VCaP (cell line): ENCODE data around the gene SFRP4.

Experiments used
- H3K27ac ChIP-seq: fragments of 450-650 bp; 2 replicates; pipeline ENCODE4 v1.5.1; 2017
- TF ChIP-seq, protein P1 (sequence below): fragments of 450-650 bp; conservative IDR thresholded peaks from 2 replicates; pipeline ENCODE4 v1.5.1; 2017; ENCODE audit warnings: mild to moderate bottlenecking, moderate library complexity

The SFRP4 gene

DNA sequence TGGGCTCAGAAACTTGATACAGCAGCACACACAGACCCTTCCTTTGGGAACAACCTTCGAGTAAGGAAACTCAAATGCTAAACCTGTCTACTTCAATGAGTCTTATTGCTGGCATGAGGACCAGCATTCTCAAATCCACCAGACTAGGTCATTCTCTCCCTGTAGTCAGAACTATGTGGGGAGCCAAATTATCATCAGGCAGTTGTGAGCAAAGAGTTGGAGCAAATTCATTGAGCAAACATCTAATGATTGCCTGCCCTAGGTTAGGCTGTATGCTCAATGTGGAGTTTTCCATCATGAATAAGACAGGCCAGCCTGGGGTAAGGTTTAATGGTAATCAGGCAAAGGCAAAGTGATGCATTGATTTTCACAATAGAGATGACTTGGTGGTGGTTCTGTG, 7.4 kb upstream of the SFRP4 start:
- H3K27ac ChIP-seq: no peak overlapping the region
- TF ChIP-seq, protein P1, sequence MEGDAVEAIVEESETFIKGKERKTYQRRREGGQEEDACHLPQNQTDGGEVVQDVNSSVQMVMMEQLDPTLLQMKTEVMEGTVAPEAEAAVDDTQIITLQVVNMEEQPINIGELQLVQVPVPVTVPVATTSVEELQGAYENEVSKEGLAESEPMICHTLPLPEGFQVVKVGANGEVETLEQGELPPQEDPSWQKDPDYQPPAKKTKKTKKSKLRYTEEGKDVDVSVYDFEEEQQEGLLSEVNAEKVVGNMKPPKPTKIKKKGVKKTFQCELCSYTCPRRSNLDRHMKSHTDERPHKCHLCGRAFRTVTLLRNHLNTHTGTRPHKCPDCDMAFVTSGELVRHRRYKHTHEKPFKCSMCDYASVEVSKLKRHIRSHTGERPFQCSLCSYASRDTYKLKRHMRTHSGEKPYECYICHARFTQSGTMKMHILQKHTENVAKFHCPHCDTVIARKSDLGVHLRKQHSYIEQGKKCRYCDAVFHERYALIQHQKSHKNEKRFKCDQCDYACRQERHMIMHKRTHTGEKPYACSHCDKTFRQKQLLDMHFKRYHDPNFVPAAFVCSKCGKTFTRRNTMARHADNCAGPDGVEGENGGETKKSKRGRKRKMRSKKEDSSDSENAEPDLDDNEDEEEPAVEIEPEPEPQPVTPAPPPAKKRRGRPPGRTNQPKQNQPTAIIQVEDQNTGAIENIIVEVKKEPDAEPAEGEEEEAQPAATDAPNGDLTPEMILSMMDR: no peak

DNA sequence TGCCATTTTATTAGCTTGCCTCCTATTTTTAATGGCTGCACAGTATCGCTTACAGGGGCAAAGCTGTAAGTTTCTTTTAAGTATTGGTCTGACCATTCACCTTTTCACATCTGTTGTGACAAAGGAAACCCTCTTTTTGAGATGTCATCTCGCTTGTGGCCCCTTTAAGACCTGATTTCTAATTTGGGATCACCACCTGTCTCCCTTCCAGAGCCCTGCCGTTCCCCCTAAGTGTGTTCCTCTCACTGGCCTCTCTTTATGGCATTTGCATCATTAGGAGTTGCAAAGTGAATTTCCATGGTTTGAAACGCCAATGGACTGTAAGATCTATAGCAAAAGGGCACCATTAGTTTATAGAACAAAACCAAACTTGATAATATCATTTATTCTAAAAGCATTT, 5.3 kb upstream of the SFRP4 start:
- peak overlapping the region; percentile 97 for H3K27ac ChIP-seq

DNA sequence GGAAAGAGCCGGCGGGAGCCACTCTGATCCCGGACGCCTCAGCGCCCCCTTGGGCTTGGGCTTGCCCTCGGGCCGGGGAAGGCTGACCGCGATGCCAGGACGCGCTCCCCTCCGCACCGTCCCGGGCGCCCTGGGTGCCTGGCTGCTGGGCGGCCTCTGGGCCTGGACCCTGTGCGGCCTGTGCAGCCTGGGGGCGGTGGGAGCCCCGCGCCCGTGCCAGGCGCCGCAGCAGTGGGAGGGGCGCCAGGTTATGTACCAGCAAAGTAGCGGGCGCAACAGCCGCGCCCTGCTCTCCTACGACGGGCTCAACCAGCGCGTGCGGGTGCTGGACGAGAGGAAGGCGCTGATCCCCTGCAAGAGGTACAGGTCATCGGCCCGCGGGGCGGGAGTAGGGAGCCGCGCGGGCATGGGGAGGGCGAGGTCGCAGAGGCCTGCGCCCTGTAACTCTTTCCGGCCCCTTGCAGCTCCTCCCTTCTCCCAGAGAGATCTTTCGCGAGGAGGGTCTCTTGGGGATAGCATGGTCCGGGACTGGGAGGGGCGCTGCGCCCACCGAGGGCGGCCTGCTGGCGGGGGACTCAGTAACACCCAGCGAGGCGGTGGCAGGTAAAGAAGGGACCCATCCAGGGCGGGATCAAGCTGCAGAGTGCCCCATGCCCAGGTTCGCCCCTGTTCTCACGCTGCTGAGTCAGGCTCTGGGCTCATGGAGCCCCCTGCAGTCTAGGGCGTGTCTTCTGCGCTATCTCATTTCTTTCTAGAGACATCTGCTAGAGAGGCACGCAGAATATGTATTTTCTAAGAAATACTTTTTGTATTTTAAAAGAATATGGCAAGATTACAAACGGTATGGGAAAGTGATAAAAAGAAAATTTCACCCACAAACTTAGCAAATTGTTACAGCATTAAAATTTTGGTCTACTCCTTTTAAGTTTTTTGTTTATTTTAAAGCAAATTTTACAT, 4.5 kb upstream of the SFRP4 start:
- TF ChIP-seq, protein P1: peak; percentile 30; the same call in 1 of the 2 replicates
- H3K27ac ChIP-seq: peak overlapping the region; percentile 97

More for the DNA sequence above, 5.3 kb upstream of the SFRP4 start:
- TF ChIP-seq, protein P1: no peak

DNA sequence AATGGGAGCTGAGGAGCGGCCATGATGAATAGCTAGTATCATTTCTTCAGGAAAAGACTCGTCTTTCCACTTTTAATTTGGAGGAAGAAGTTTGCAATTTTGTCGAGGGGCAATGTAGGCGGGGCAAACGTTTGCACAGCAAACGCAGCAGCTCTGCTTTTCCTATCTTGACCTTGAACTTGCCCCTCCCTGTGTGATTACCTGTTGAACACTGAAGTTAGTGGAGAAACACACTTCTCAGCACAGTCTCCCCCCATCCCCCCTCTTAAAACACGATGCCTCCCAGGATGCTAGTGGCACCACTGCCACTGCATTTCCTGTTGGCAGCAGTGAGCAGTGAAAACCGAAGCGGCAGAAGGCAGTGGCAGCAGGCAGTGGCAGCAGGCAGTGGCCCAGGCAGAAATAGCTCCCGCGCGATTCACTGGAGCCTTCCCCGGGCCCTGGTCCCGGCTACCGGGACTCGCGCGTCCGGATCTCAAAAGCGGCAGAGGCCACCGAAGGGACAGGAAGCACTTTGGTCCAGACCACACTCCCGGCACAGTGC, 3.8 kb upstream of the SFRP4 start, which contains the start of gene EPDR1:
Gene EPDR1 (plus strand): TSS at position 336 of the 544 bp plus-strand sequence. CDS start 300 bp downstream, outside the sequence.
- H3K27ac ChIP-seq: peak within 1 kb of the TSS; percentile 97
- TF ChIP-seq, protein P1: peak; percentile 73

DNA sequence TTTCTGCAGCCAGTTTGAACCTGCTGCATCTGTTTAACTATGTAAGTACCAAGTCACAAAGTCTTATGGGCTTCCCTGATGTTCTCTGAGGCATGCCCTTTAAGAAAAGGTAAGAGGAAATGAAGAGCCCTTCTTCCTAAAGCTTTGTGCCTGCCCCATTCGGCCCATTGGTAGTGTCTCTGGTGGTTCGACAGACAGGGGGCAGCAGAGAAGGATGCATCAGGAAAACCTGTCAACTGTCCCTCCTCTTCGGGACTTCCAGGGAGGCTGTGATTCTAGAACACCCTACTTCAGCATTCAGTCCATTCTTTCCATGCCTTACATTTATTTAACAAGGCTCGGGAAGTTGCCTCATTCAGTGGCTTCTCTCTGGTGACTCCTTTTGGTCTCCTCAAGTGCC, 1.9 kb upstream of the SFRP4 start:
- TF ChIP-seq, protein P1: no peak
- H3K27ac ChIP-seq: no peak overlapping the region

DNA sequence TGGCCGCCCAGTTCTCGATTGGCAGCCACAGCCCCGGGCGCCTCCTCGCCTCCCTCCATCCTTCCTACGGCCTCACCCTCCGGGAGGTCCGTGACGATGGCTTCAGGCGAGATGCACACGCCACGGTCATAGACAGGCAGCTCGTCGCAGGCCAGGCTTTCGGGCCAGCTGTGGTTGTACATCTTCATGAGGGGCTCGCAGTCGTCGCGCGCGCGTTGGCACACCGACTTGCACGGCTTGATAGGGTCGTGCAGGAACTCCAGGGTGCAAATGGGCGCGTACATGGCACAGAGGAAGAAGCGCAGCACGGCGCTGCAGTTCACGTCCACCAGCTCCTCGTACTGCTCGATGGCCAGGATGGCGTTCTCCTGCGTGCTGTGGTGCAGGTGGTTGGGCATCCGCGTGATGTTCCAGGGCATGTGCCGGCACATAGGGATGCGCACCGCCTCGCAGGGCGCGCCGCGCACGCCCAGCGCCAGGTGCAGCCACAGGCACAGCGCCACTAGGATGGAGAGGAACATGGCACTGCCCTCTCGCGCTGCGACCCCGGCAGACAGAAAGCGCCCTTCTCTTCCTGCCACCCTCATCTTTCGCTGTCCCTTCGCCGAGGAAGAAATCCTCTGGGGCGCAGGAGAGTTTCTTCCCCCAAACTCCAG, 472 bp downstream of the SFRP4 start:
- H3K27ac ChIP-seq: peak overlapping the region; percentile 35; the same call in 1 of the 2 replicates
- TF ChIP-seq, protein P1: no peak

DNA sequence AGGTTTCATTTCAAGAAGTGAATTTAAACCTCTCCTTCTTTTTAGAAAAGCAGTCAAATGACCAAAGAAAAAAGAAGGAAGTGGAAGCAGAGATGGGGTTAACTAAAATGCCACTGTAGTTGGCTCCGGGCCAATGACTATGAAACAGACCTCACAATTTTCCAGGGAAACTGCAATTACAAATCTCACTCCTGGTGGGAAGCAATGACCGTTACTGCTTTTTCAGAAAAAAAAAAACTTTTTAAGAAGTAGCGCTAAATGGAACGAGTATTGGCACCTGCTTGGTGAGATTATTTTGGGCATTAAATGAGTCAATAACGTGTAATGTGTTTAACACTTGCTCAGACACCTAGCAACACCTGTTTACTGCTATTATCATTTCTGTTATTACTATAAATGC, 1.2 kb downstream of the SFRP4 start:
- H3K27ac ChIP-seq: no peak overlapping the region

More for the DNA sequence above, 1.2 kb downstream of the SFRP4 start:
- TF ChIP-seq, protein P1: no peak
